ENCODE data around the gene DFFA.

The DFFA gene

DNA sequence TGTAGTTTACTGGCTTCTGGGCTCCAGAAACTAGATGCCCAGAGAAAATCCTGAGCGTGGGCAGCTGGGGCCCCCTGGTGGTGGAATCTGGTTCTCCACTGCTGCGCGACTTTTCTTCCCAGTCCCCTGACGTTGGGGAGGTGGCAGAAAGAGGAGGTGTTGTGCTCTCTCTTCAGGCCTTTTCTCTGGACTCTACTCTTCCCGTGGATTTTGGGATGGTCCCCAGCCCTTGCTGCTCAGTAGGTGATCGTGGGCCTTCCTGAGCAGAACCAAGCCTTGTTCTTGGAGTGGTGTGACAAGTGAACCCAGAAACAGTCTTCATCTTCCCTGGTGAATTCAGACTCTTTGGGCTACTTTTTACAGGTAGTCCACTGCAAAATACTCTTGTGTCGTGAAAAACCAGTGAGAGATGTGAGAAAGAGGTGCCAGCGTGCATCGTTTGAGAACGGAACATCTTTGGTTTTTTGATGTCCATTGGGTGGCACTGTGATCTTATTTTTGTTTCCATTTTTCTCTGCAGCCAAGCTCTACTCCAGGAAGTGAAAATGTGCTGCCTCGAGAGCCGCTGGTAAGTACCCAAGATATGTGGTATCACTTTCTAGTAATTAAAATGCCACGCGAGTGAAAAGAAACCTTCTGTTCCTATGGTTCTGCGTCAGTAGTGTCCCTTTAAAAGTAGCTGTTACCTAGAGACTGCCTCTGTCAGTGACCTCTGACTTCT is 22.6 kb upstream of the DFFA start:
- TF ChIP-seq FOXP2 (optimal IDR thresholded peaks at IDR 0.05; ENCODE audit: borderline replicate concordance, extremely low read depth, extremely low read length, insufficient read depth) (no peak), TAF1 (IDR thresholded peaks at IDR 0.05; ENCODE audit: borderline replicate concordance, insufficient read depth, low read length) (no peak), SIN3A (IDR thresholded peaks at IDR 0.05; ENCODE audit: borderline replicate concordance, insufficient read depth, low read length) (no peak), POLR2AphosphoS5 (IDR thresholded peaks at IDR 0.05; ENCODE audit: low read depth, low read length) (no peak)
- TF ChIP-seq, protein P1, sequence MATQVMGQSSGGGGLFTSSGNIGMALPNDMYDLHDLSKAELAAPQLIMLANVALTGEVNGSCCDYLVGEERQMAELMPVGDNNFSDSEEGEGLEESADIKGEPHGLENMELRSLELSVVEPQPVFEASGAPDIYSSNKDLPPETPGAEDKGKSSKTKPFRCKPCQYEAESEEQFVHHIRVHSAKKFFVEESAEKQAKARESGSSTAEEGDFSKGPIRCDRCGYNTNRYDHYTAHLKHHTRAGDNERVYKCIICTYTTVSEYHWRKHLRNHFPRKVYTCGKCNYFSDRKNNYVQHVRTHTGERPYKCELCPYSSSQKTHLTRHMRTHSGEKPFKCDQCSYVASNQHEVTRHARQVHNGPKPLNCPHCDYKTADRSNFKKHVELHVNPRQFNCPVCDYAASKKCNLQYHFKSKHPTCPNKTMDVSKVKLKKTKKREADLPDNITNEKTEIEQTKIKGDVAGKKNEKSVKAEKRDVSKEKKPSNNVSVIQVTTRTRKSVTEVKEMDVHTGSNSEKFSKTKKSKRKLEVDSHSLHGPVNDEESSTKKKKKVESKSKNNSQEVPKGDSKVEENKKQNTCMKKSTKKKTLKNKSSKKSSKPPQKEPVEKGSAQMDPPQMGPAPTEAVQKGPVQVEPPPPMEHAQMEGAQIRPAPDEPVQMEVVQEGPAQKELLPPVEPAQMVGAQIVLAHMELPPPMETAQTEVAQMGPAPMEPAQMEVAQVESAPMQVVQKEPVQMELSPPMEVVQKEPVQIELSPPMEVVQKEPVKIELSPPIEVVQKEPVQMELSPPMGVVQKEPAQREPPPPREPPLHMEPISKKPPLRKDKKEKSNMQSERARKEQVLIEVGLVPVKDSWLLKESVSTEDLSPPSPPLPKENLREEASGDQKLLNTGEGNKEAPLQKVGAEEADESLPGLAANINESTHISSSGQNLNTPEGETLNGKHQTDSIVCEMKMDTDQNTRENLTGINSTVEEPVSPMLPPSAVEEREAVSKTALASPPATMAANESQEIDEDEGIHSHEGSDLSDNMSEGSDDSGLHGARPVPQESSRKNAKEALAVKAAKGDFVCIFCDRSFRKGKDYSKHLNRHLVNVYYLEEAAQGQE (IDR thresholded peaks at IDR 0.05; ENCODE audit: insufficient read depth in 1 of 2, low read depth in 2 of 2, low read length in 2 of 2), result no peak

DNA sequence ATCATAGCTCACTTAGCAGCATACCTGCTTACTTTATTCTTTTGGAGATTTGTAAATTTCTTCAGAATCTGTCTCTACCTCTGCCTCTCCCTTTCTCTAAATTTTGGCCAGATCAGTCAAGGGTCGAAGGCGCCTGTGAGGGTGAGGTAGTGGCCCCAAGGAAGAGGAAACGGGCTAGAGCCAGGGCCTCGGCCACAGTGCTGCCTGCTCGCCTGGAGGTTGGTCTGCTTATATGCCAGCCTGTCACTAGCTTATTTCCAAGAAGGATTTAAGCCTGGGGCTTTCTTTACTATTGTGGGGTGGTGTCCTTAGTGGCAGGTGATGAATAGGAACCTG is 22.1 kb upstream of the DFFA start:
- TF ChIP-seq SIN3A (IDR thresholded peaks at IDR 0.05; ENCODE audit: borderline replicate concordance, insufficient read depth, low read length) (no peak), TAF1 (IDR thresholded peaks at IDR 0.05; ENCODE audit: borderline replicate concordance, insufficient read depth, low read length) (no peak), FOXP2 (optimal IDR thresholded peaks at IDR 0.05; ENCODE audit: borderline replicate concordance, extremely low read depth, extremely low read length, insufficient read depth) (no peak), POLR2AphosphoS5 (IDR thresholded peaks at IDR 0.05; ENCODE audit: low read depth, low read length) (no peak)
- TF ChIP-seq, protein P1 (IDR thresholded peaks at IDR 0.05; ENCODE audit: insufficient read depth in 1 of 2, low read depth in 2 of 2, low read length in 2 of 2), result no peak

DNA sequence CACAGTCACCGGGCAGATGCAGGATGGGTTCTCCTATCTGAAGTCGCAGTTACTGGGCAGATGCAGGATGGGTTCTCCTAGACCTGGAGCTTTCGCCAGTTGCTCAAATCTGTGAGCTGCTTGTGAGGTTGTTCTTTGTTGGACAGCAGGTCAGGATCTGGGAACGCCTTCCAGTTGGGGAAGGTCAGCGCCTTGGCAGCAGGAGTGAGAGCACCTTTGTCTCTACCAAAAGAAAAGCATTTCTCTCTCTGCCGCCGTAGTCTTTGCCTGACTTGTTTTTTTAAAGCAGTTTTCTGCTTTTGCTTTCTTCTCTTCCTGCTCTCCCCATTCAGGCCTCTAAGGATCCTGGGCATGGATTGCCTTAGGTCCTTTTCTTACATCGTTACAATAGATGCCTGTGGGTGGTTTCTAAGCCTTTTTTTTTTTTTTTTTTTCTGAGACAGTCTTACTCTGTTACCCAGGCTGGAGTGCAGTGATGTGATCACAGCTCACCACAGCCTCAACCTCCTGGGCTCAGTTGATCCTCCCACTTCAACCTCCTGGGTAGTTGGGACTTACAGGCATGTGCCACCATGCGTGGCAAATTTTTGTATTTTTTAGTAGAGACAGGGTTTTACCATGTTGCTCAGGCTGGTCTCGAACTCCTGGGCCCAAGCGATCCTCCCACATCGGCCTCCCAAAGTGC is 18.1 kb upstream of the DFFA start:
- TF ChIP-seq, protein P1 (IDR thresholded peaks at IDR 0.05; ENCODE audit: insufficient read depth in 1 of 2, low read depth in 2 of 2, low read length in 2 of 2), result no peak
- TF ChIP-seq POLR2AphosphoS5 (IDR thresholded peaks at IDR 0.05; ENCODE audit: low read depth, low read length) (no peak), SIN3A (IDR thresholded peaks at IDR 0.05; ENCODE audit: borderline replicate concordance, insufficient read depth, low read length) (no peak), TAF1 (IDR thresholded peaks at IDR 0.05; ENCODE audit: borderline replicate concordance, insufficient read depth, low read length) (no peak), FOXP2 (optimal IDR thresholded peaks at IDR 0.05; ENCODE audit: borderline replicate concordance, extremely low read depth, extremely low read length, insufficient read depth) (no peak)

DNA sequence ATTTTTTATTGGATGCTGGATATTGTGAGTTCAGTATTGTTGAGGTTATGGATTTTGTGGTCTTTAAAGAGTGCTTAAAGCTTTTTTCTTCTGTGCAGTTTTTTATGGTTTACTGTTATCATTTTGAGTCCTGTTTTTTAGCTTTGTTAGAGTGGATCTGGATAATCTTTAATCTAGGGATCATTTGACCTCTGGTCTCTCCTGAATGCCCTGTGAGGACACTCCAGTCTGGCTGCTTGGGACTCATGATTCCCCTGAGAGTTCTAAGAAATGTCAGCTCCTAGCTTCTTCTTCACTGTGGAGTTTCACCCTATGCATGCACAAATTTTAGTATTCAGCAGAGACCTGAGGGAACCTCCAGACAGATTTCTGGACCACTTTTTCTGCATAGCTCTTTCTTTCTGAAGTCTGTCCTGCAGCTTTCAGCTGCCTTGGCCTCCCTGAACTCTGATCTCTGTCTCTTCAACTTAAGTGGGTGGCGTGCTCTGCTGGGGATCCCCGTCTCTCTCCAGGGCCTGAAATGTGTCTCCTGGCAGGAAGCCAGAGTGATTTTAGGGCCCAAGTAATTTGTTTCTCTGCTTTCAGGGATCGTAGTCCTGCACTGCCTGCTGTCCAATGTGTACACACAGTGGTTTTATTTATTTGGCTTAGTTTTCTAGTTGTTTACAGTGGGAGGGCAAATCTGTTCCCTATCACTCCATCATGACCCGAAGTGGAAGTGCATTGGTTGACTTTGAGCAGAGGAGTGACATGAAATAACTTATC is 17.1 kb upstream of the DFFA start:
- no peak for TF ChIP-seq SIN3A (IDR thresholded peaks at IDR 0.05; ENCODE audit: borderline replicate concordance, insufficient read depth, low read length)
- TF ChIP-seq, protein P1 (IDR thresholded peaks at IDR 0.05; ENCODE audit: insufficient read depth in 1 of 2, low read depth in 2 of 2, low read length in 2 of 2), result no peak
- TF ChIP-seq POLR2AphosphoS5 (IDR thresholded peaks at IDR 0.05; ENCODE audit: low read depth, low read length), result no peak
- TF ChIP-seq FOXP2 (optimal IDR thresholded peaks at IDR 0.05; ENCODE audit: borderline replicate concordance, extremely low read depth, extremely low read length, insufficient read depth), result no peak
- no peak for TF ChIP-seq TAF1 (IDR thresholded peaks at IDR 0.05; ENCODE audit: borderline replicate concordance, insufficient read depth, low read length)

Data from PFSK-1 (cell line).